Natural killer cell (primary cell): Measurements from ENCODE around the gene LARP1. TPM values are rescaled to one million over a fixed set of nuclear protein-coding genes. Genes with fewer than 3 reads are reported as not detected.
"Not testable (repeated sequence)": the region's sequence is repeated elsewhere in the genome, so short reads cannot be mapped to it uniquely, and the experiment has no call there.

ENCODE experiments used
- ATAC-seq, 3 donors: fragments of 150-1000 bp in 2 of 3; fragments of 200-7000 bp in 1 of 3; cut with Tn5 transposase; 1 replicate in 1 of 3; 2 replicates in 2 of 3; pipeline ENCODE4 v1.10.0; 2021; ENCODE audit warnings: mild to moderate bottlenecking in 2 of 3, moderate library complexity in 2 of 3
- DNase-seq, 2 donors: peaks; one replicate each; pipeline versions ENCODE4 v3.0.0 to v3.0.0-alpha.2; 2013 to 2021; ENCODE audit warnings: mixed read lengths in 1 of 2
- H3K27ac ChIP-seq: one replicate; pipeline ENCODE4 v1.5.1; 2013; ENCODE audit warnings: mild to moderate bottlenecking, low read length
- H3K27me3 ChIP-seq: one replicate; pipeline ENCODE4 v1.6.1; 2013; ENCODE audit warnings: low read length; ENCODE audit not compliant: control insufficient read depth, insufficient read depth
- H3K36me3 ChIP-seq: one replicate; pipeline ENCODE4 v1.6.1; 2013; ENCODE audit warnings: low read length; ENCODE audit not compliant: control insufficient read depth, insufficient read depth
- H3K4me1 ChIP-seq: one replicate; pipeline ENCODE4 v1.6.1; 2013; ENCODE audit warnings: low read length; ENCODE audit not compliant: control insufficient read depth, insufficient read depth
- H3K4me3 ChIP-seq: one replicate; pipeline ENCODE4 v1.5.1; 2013; ENCODE audit warnings: low read length
- H3K9me3 ChIP-seq: one replicate; pipeline ENCODE4 v1.6.1; 2013; ENCODE audit warnings: low read length; ENCODE audit not compliant: control insufficient read depth, insufficient read depth
- H3K27ac Mint-ChIP-seq, 2 donors: one replicate each; pipeline ENCODE4 v1.8.0; 2022; ENCODE audit warnings: mild to moderate bottlenecking in 2 of 2, mixed read lengths in 2 of 2, moderate library complexity in 1 of 2
- H3K27me3 Mint-ChIP-seq, 2 donors: one replicate each; pipeline ENCODE4 v1.8.0; 2022; ENCODE audit warnings: low read depth in 2 of 2, mixed read lengths in 2 of 2
- H3K36me3 Mint-ChIP-seq: one replicate; pipeline ENCODE4 v1.8.0; 2022; ENCODE audit warnings: mixed read lengths
- H3K4me1 Mint-ChIP-seq, 2 donors: one replicate each; pipeline ENCODE4 v1.8.0; 2022; ENCODE audit warnings: mixed read lengths in 2 of 2
- H3K4me3 Mint-ChIP-seq: one replicate; pipeline ENCODE4 v1.8.0; 2022; ENCODE audit warnings: mild to moderate bottlenecking, moderate library complexity, mixed read lengths
- H3K9me3 Mint-ChIP-seq, 2 donors: one replicate each; pipeline ENCODE4 v1.8.0; 2022; ENCODE audit warnings: mixed read lengths in 2 of 2
- CTCF ChIP-seq: fragments of 200-600 bp; IDR thresholded peaks from one replicate; pipeline ENCODE4 v1.8.0; 2022; ENCODE audit warnings: antibody characterized with exemption
- WGBS: methylation state at CpG from one replicate; pipeline ENCODE4 v1.1.7; 2013; ENCODE audit warnings: missing lambda C conversion rate; ENCODE audit not compliant: insufficient coverage; 5-methylcytosine and 5-hydroxymethylcytosine counted together
- intact Hi-C: fragments of 100-400 bp; cut with micrococcal nuclease; formaldehyde crosslinking; loops from one replicate; pipeline ENCODE4 v1.14.2; 2022
- total RNA-seq, 4 donors: library from RNA; stranded (reverse); fragments of 120-200 nt in 1 of 4; gene quantifications; one replicate each; pipeline versions ENCODE4 v1.2.3 to v1.2.4, GENCODE V29; 2013 to 2022

LARP1 gene
- total RNA-seq, 3 donors from 2014 or later (not counting 1 experiment from before 2014, with no cell fraction given), result 103 to 117 (median 112) TPM

GRCh38 chr5:154745349-154745748, 9.8 kb upstream of the LARP1 start:
- no peaks in the 10 kb centered on the region for H3K4me1 ChIP-seq
- TF ChIP-seq CTCF, result no peak
- 93% methylated on average over 1 of the region's 1 CpG for WGBS
- H3K9me3 ChIP-seq, result no peaks in the 10 kb centered on the region
- no peak overlapping the region for H3K4me3 ChIP-seq
- Mint-ChIP-seq H3K4me3 (no peak overlapping the region), H3K36me3 (no peaks in the 10 kb centered on the region), H3K9me3 (no peaks in the 10 kb centered on the region), H3K27me3 (no peaks in the 10 kb centered on the region), H3K4me1 (no peaks in the 10 kb centered on the region), H3K27ac (no peak overlapping the region)
- no peak for DNase-seq
- H3K27ac ChIP-seq, result no peak overlapping the region
- intact Hi-C loops, result no loop called here
- no peak for ATAC-seq
- H3K27me3 ChIP-seq, result no peaks in the 10 kb centered on the region
- no peaks in the 10 kb centered on the region for H3K36me3 ChIP-seq

GRCh38 chr5:154749491-154749890, 5.7 kb upstream of the LARP1 start:
- WGBS, result 94% methylated on average over 1 of the region's 1 CpG
- no peaks in the 10 kb centered on the region for H3K9me3 ChIP-seq
- intact Hi-C loops, result no loop called here
- no peaks in the 10 kb centered on the region for H3K36me3 Mint-ChIP-seq
- H3K4me1 Mint-ChIP-seq, result peaks cover 4 to 7% of the 10 kb centered on the region in 2 donors
- TF ChIP-seq CTCF, result no peak
- no peak overlapping the region for H3K27ac ChIP-seq
- H3K27me3 ChIP-seq, result no peaks in the 10 kb centered on the region
- no peaks in the 10 kb centered on the region for H3K36me3 ChIP-seq
- H3K27me3 Mint-ChIP-seq, result no peaks in the 10 kb centered on the region
- H3K9me3 Mint-ChIP-seq, result no peaks in the 10 kb centered on the region
- H3K4me3 Mint-ChIP-seq, result no peak overlapping the region
- no peak overlapping the region for H3K27ac Mint-ChIP-seq
- DNase-seq (no peak), ATAC-seq (no peak)
- no peak overlapping the region for H3K4me3 ChIP-seq
- H3K4me1 ChIP-seq, result peaks cover 11% of the 10 kb centered on the region

GRCh38 chr5:154750641-154751040, 4.5 kb upstream of the LARP1 start:
- WGBS, result 91% methylated on average over 2 of the region's 2 CpGs
- intact Hi-C loops, H3K27ac ChIP-seq, H3K9me3 ChIP-seq, DNase-seq, H3K4me3 Mint-ChIP-seq, H3K36me3 ChIP-seq, H3K27ac Mint-ChIP-seq, ATAC-seq, H3K27me3 ChIP-seq, H3K36me3 Mint-ChIP-seq, H3K9me3 Mint-ChIP-seq, H3K4me3 ChIP-seq, H3K27me3 Mint-ChIP-seq: not testable (repeated sequence)
- peaks cover 9 to 11% of the 10 kb centered on the region in 2 donors for H3K4me1 Mint-ChIP-seq
- peaks cover 14% of the 10 kb centered on the region for H3K4me1 ChIP-seq

- H3K27me3 Mint-ChIP-seq, result no peaks in the 10 kb centered on the region
- no peak overlapping the region for H3K4me3 ChIP-seq
- H3K36me3 ChIP-seq, result no peaks in the 10 kb centered on the region
- H3K27ac ChIP-seq, result no peak overlapping the region
- H3K36me3 Mint-ChIP-seq, result no peaks in the 10 kb centered on the region
- intact Hi-C loops, result no loop called here
- no peak for ATAC-seq
- H3K4me1 Mint-ChIP-seq, result peaks cover 14 to 17% of the 10 kb centered on the region in 2 donors
- no peaks in the 10 kb centered on the region for H3K27me3 ChIP-seq
- TF ChIP-seq CTCF, result no peak
- no peak overlapping the region for H3K4me3 Mint-ChIP-seq
- H3K4me1 ChIP-seq, result peaks cover 14% of the 10 kb centered on the region
- no peak overlapping the region for H3K27ac Mint-ChIP-seq
- no peaks in the 10 kb centered on the region for H3K9me3 ChIP-seq
- DNase-seq, result no peak
- no peaks in the 10 kb centered on the region for H3K9me3 Mint-ChIP-seq
These were observed 3.3 kb upstream of the LARP1 start for GRCh38 chr5:154751854-154752253.
